Astrocyte of the spinal cord (primary cell): Measurements from ENCODE around the gene HBM.

Experiments used
- DNase-seq: peaks from one replicate; pipeline ENCODE4 v3.0.0; 2011; ENCODE audit warnings: low read depth, low spot score
- H3K4me3 ChIP-seq: 2 replicates; pipeline ENCODE4 v1.5.1; 2011; ENCODE audit warnings: low read depth, mild to moderate bottlenecking, low read length, moderate library complexity
- in situ Hi-C: cut with HindIII; loops from 2 replicates; pipeline ENCODE4 v1.10.0; 2017; ENCODE audit warnings: low sequenced_read_pairs
- TF ChIP-seq, protein P1 (sequence below): IDR thresholded peaks from 2 replicates; pipeline ENCODE4 v1.5.1; 2012; ENCODE audit warnings: low read depth, mild to moderate bottlenecking, low read length, inconsistent platforms

HBM gene, protein sequence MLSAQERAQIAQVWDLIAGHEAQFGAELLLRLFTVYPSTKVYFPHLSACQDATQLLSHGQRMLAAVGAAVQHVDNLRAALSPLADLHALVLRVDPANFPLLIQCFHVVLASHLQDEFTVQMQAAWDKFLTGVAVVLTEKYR

DNA sequence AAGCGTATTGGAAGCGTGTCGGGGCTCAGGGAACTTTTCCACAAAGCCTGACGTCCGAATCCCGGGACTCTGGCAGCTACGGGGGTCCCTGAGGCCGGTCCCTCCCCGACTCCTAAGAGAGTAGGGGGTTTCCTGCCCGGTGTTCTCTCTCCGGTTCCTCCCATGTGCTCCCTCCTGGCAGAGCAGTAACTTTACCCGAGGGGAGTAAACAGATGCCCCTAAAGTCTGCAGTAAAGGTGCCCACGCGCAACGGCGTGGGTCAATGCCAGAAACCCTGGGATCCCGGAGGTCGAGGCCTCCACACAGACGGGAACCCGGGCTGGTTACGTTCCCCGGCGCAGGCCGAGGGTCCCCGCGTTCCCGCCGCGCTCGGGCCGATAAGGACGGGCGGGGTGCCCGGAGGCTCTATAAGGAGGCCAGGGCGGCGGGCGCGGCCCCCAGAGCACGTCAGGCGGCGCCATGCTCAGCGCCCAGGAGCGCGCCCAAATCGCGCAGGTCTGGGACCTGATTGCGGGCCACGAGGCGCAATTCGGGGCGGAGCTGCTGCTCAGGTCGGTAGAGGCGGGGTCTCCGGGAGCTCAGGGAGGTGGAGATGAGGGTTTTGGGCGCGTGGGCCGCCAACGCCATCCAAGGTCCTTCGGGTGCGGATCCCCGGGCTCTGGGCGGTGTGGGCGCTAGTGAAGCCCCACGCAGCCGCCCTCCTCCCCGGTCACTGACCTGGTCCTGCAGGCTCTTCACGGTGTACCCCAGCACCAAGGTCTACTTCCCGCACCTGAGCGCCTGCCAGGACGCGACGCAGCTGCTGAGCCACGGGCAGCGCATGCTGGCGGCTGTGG, at the start of gene HBM:
Gene HBM (plus strand): TSS at position 440 of the 836 bp plus-strand sequence. CDS start 20 bp downstream, at position 460.
- TF ChIP-seq, protein P1, sequence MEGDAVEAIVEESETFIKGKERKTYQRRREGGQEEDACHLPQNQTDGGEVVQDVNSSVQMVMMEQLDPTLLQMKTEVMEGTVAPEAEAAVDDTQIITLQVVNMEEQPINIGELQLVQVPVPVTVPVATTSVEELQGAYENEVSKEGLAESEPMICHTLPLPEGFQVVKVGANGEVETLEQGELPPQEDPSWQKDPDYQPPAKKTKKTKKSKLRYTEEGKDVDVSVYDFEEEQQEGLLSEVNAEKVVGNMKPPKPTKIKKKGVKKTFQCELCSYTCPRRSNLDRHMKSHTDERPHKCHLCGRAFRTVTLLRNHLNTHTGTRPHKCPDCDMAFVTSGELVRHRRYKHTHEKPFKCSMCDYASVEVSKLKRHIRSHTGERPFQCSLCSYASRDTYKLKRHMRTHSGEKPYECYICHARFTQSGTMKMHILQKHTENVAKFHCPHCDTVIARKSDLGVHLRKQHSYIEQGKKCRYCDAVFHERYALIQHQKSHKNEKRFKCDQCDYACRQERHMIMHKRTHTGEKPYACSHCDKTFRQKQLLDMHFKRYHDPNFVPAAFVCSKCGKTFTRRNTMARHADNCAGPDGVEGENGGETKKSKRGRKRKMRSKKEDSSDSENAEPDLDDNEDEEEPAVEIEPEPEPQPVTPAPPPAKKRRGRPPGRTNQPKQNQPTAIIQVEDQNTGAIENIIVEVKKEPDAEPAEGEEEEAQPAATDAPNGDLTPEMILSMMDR, result no peak
- in situ Hi-C loops, result no loop called here
- no peak for DNase-seq
- H3K4me3 ChIP-seq, result no peak within 1 kb of the TSS

GRCh38 chr16:116015-116414, 49.8 kb upstream of the HBM start:
- TF ChIP-seq, protein P1, result no peak
- H3K4me3 ChIP-seq, result no peak overlapping the region
- in situ Hi-C loops, result no loop called here
- DNase-seq, result no peak

GRCh38 chr16:117379-118365, 48.1 kb upstream of the HBM start:
- H3K4me3 ChIP-seq, result no peak overlapping the region
- in situ Hi-C loops, result no loop called here
- TF ChIP-seq, protein P1, result peak; percentile 78
- no peak for DNase-seq

DNA sequence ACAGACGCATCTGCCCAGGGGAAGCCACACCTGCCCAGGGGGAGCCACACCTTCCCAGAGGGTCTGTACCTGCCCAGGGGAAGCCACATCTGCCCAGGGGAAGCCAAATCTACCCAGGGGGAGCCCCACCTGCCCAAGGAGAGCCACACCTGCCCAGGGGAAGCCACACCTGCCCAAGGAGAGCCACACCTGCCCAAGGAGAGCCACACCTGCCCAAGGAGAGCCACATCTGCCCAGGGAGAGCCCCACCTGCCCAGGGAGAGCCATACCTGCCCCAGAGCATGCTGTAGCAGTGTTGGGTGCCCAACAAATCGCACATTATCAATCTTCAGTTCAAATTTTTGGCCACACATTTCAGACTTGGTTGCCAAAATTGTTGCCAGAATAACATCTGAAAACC, 46.9 kb upstream of the HBM start:
- no peak for DNase-seq
- in situ Hi-C loops, result no loop called here
- H3K4me3 ChIP-seq, result no peak overlapping the region
- TF ChIP-seq, protein P1, result no peak

DNA sequence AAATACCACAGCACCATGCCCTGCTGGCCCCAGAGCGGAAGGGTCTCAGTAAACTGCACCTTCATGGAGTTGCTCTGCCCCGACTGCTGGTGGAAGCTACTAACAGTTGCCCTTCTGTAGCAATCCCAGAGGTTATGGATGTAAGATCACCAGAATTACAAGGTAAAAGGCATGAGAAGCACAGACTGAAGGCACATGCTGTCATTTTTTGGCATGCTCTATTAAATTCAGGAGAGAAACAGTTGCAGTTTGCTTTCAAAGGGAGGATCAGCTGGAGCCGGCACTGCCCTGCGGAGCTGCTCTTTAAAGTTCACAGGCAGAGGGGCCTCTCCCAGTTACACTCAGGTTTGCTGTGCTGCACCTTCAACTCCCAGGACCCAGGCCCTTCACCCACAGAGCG, 46.5 kb upstream of the HBM start:
- TF ChIP-seq, protein P1, result no peak

DNA sequence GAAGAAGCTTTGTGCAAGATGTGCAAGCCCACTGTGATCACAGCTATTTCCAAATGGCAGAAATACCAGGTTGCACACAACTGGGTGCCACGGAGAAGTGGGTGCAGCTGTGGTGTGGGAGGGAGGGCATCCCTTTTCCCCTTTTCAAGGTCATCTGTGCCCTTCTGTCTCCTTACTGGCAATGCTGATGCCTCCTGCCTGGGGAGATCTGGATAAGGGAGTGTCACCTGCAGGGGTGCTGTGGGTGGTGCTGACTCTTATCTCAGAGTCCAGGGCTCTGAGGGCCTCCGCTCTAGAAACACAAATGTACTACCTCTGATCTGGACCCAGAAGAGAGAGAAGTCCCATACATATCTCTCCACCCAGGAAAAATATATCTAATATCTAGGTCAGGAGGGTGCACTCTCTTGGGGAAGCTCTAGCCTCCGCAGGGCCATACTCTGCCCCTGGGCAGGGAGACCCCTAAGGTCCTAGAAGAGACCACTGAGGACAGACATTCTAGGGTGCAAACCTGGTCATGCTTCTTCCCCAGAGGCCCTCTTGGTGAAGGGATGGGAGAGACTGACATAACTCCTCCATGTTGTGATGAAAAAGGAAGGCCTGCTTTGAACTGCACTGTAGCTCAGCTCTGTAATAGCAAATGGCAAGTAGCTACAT, 45.8 kb upstream of the HBM start:
- in situ Hi-C loops, result no loop called here
- TF ChIP-seq, protein P1, result no peak
- no peak overlapping the region for H3K4me3 ChIP-seq
- DNase-seq, result no peak

More for the DNA sequence above, 46.5 kb upstream of the HBM start:
- DNase-seq, result no peak
- in situ Hi-C loops, result no loop called here
- no peak overlapping the region for H3K4me3 ChIP-seq
